ENCODE results near the gene DVL2. TPM values are rescaled to one million over a fixed set of nuclear protein-coding genes. Genes with fewer than 3 reads are reported as not detected.
A peak's percentile ranks its signal among the peaks of the same experiment; 100 is the strongest.

DVL2 gene
- total RNA-seq, 1 experiment from 2014 or later, result 82.9 TPM

DNA sequence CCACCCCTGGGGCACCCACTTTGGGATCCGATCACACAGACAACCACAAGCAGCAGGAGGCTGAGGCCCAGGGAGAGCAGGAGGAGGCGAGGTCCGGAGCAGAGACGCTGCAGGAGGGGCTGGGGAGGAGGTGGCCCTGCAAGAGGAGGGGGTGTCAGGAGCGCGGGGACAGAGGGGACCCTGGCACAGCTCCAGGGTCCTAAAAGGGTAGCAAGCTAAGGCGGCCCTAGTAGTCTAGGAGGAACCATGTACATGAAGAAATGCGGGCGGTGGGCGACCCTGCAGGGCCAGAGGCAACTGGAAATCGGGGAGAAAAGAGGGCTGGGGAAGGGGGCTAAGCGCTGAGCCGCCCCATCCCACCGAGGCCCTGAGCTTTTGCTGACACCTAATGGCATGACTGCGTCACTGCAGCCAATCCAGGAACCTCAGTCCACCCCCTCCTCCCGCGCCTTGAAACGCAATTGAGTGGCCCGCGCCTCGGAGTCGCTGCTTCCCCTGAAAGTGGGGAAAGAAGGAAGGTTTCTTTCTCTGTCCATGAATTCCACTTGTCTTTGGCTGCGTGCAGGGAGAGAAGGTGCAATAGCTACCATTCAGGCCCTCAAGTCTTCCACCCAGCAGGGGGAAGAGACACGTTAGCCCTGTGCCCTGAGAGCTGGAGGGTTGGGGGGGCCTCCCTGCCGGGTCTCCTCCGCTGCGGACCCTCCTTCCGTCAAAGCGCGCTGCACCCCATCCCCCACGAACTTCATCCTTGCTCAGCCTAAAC, 56.9 kb downstream of the DVL2 start:
- H3K18ac ChIP-seq (ENCODE audit: insufficient read length, low read depth, low read length), result peak overlapping the region; percentile 13
- H2BK20ac ChIP-seq (ENCODE audit: low read depth, low read length, poor library complexity, severe bottlenecking), result no peak overlapping the region
- no peak overlapping the region for H2AFZ ChIP-seq (ENCODE audit: low read length)
- no CpG with 5 or more reads among the region's 31 CpGs for WGBS (ENCODE audit: extremely low coverage, insufficient read length, low lambda C conversion rate)
- H4K8ac ChIP-seq (replicated peaks; ENCODE audit: insufficient read length, low read depth, low read length), result no peak overlapping the region
- no peak overlapping the region for H3K4ac ChIP-seq (ENCODE audit: low read depth, low read length)
- TF ChIP-seq, protein P1, sequence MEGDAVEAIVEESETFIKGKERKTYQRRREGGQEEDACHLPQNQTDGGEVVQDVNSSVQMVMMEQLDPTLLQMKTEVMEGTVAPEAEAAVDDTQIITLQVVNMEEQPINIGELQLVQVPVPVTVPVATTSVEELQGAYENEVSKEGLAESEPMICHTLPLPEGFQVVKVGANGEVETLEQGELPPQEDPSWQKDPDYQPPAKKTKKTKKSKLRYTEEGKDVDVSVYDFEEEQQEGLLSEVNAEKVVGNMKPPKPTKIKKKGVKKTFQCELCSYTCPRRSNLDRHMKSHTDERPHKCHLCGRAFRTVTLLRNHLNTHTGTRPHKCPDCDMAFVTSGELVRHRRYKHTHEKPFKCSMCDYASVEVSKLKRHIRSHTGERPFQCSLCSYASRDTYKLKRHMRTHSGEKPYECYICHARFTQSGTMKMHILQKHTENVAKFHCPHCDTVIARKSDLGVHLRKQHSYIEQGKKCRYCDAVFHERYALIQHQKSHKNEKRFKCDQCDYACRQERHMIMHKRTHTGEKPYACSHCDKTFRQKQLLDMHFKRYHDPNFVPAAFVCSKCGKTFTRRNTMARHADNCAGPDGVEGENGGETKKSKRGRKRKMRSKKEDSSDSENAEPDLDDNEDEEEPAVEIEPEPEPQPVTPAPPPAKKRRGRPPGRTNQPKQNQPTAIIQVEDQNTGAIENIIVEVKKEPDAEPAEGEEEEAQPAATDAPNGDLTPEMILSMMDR (conservative IDR thresholded peaks at IDR 0.05), result peak; percentile 94
- no peaks in the 10 kb centered on the region for H3K79me1 ChIP-seq (ENCODE audit: insufficient read depth, low read depth, low read length, poor library complexity, severe bottlenecking)
- Mint-ChIP-seq H3K4me3 (no peak overlapping the region), H3K9me3 (no peaks in the 10 kb centered on the region), H3K27ac (peak overlapping the region in 1 of 3 experiments; percentile 85; a peak in 2 of 7 replicates), H3K4me1 (peaks cover 5 to 10% of the 10 kb centered on the region in 2 experiments; a peak in 3 of 4 replicates), H3K36me3 (ENCODE audit: insufficient read depth in 1 of 3, low read depth in 3 of 3) (no peaks in the 10 kb centered on the region), H3K27me3 (ENCODE audit: low read depth) (peaks cover 34% of the 10 kb centered on the region)
- DNase-seq, result peak; percentile 91
- no peak overlapping the region for H3K56ac ChIP-seq (ENCODE audit: insufficient read length, low read depth, low read length)
- no peak overlapping the region for H3K27ac ChIP-seq (ENCODE audit: insufficient read length, low read depth, low read length)
- peaks cover 5% of the 10 kb centered on the region; the same call in 1 of the 2 replicates for H3K27me3 ChIP-seq (ENCODE audit: insufficient read depth, low read length)
- H2BK120ac ChIP-seq (ENCODE audit: low read depth, low read length, poor library complexity, severe bottlenecking), result no peak overlapping the region
- no peak overlapping the region for H4K91ac ChIP-seq (ENCODE audit: insufficient read length, low read depth, low read length)
- H3K4me2 ChIP-seq (ENCODE audit: insufficient read depth, insufficient read length, low read length), result peak overlapping the region; percentile 91
- no peaks in the 10 kb centered on the region for H3K79me2 ChIP-seq (ENCODE audit: insufficient read depth, low read length)
- H4K5ac ChIP-seq (ENCODE audit: insufficient read length, low read depth, low read length), result no peak overlapping the region
- H3K14ac ChIP-seq (ENCODE audit: insufficient read depth, low read length), result no peak overlapping the region
- H3K9me3 ChIP-seq (ENCODE audit: control insufficient read depth, low read depth, low read length), result no peaks in the 10 kb centered on the region
- H2BK12ac ChIP-seq (ENCODE audit: insufficient read length, low read depth, low read length), result no peak overlapping the region
- no peaks in the 10 kb centered on the region; the same call in 1 of the 2 replicates for H3K4me1 ChIP-seq (ENCODE audit: insufficient read depth, low read length)
- no peak overlapping the region for H2BK15ac ChIP-seq (ENCODE audit: low read depth, low read length)
- no peak overlapping the region for H2AK5ac ChIP-seq (ENCODE audit: insufficient read length, low read length)
- H2BK5ac ChIP-seq (ENCODE audit: insufficient read length, low read length), result no peak overlapping the region
- no peak overlapping the region for H3T11ph ChIP-seq (ENCODE audit: low read length)
- H3K9ac ChIP-seq (ENCODE audit: extremely low read depth, insufficient read length, low read length), result peak overlapping the region; percentile 39
- H3K23ac ChIP-seq (ENCODE audit: insufficient read length, low read depth, low read length), result no peak overlapping the region
- peaks cover 16% of the 10 kb centered on the region for H3K23me2 ChIP-seq (ENCODE audit: insufficient read length, low read depth, low read length, poor library complexity, severe bottlenecking)
- H4K20me1 ChIP-seq (ENCODE audit: control insufficient read depth, insufficient read depth, insufficient read length), result no peaks in the 10 kb centered on the region

Data from H9 (cell line).